HepG2 (cell line): ENCODE data around the gene BAIAP2L1. TPM values are rescaled to one million over a fixed set of nuclear protein-coding genes. Genes with fewer than 3 reads are reported as not detected.

Source experiments
- ATAC-seq: fragments of 200-7000 bp; cut with Tn5 transposase; 3 replicates; pipeline ENCODE4 v1.9.1; 2020; ENCODE audit warnings: mild to moderate bottlenecking, moderate library complexity
- BruUV-seq: library from RNA; stranded (reverse); fragments of 400-500 nt; replicated peaks from 2 replicates; lab custom pipeline; 2021; lab: Mats Ljungman, UMichigan
- CTCF ChIA-PET: fragments of 300-600 bp; formaldehyde crosslinking; extraction: SDS; loops from one replicate; lab custom pipeline; 2021; ENCODE audit warnings: low total read pairs, inconsistent platforms, low intra/inter-chr PET ratio; lab: Yijun Ruan, JAX
- POLR2A ChIA-PET: fragments of 350-600 bp; sonication (Branson Sonifier 250); formaldehyde crosslinking; loops from one replicate; lab custom pipeline; 2020; ENCODE audit warnings: antibody characterized with exemption, inconsistent platforms; lab: Yijun Ruan, JAX
- DNase-seq: peaks from one replicate; pipeline ENCODE4 v3.0.0-alpha.2; 2015; ENCODE audit warnings: low spot score
- FAIRE-seq: peaks from 3 replicates; lab custom pipeline; 2011; peaks lifted over from hg19 to GRCh38; lab: Jason Lieb, UNC
- H2AFZ ChIP-seq: one replicate; pipeline ENCODE4 v1.6.1; 2011; ENCODE audit warnings: low read length, inconsistent platforms
- H3K27ac ChIP-seq: fragments of 300-600 bp; 3 replicates; pipeline ENCODE4 v1.8.0; 2011; ENCODE audit warnings: mixed run types, mild to moderate bottlenecking, mixed read lengths, low read length, inconsistent platforms; ENCODE audit not compliant: insufficient read depth; ENCODE audit errors: extremely low read length
- H3K27me3 ChIP-seq, 2 experiments: fragments of 200-600 bp in 1 of 2; 2 replicates in 1 of 2; 3 replicates in 1 of 2; pipeline versions ENCODE4 v1.6.0 to v1.8.0; 2011; ENCODE audit warnings: low read length in 2 of 2, mild to moderate bottlenecking in 2 of 2, moderate library complexity in 2 of 2, inconsistent platforms in 1 of 2; ENCODE audit not compliant: insufficient read depth in 2 of 2, control insufficient read depth in 1 of 2
- H3K36me3 ChIP-seq, 2 experiments: fragments of 200-600 bp in 1 of 2; replicated peaks in 1 of 2; 2 replicates in 1 of 2; 3 replicates in 1 of 2; pipeline versions ENCODE4 v1.5.1 to v1.8.0; 2011; ENCODE audit warnings: low read length in 2 of 2, inconsistent platforms in 1 of 2; ENCODE audit not compliant: insufficient read depth in 2 of 2, control insufficient read depth in 1 of 2
- H3K4me1 ChIP-seq: 2 replicates; pipeline ENCODE4 v1.5.1; 2012; ENCODE audit warnings: low read length, inconsistent platforms; ENCODE audit not compliant: insufficient read depth
- H3K4me2 ChIP-seq: 2 replicates; pipeline ENCODE4 v1.6.0; 2011; ENCODE audit warnings: low read depth, low read length, inconsistent platforms
- H3K4me3 ChIP-seq, 3 experiments: fragments of 200-600 bp in 1 of 3; sonication (generic), shearing (Covaris generic) in 1 of 3; replicated peaks in 1 of 3; 2 replicates each; pipeline ENCODE4 v1.5.1; 2011 to 2016; ENCODE audit warnings: low read length in 3 of 3, inconsistent platforms in 2 of 3, low read depth in 2 of 3, mild to moderate bottlenecking in 2 of 3, control low read depth in 1 of 3, mixed read lengths in 1 of 3; ENCODE audit not compliant: insufficient read depth in 1 of 3
- H3K79me2 ChIP-seq: one replicate; pipeline ENCODE4 v1.6.1; 2011; ENCODE audit warnings: low read length, inconsistent platforms; ENCODE audit not compliant: insufficient read depth
- H3K9ac ChIP-seq: 2 replicates; pipeline ENCODE4 v1.6.0; 2011; ENCODE audit warnings: mild to moderate bottlenecking, low read depth, low read length, inconsistent platforms; ENCODE audit not compliant: insufficient read depth
- H3K9me3 ChIP-seq: 2 replicates; pipeline ENCODE4 v1.5.1; 2012; ENCODE audit warnings: mild to moderate bottlenecking, low read length
- H4K20me1 ChIP-seq: 2 replicates; pipeline ENCODE4 v1.6.0; 2011; ENCODE audit warnings: inconsistent platforms, mild to moderate bottlenecking, low read length, moderate library complexity; ENCODE audit not compliant: insufficient read depth
- GZF1 ChIP-seq: sonication (generic); formaldehyde crosslinking; IDR thresholded peaks from 2 replicates; pipeline ENCODE4 v1.5.1; 2020; ENCODE audit warnings: mild to moderate bottlenecking, missing genetic modification reagents
- IKZF1 ChIP-seq: fragments of 450-650 bp; IDR thresholded peaks from 2 replicates; pipeline ENCODE4 v1.7.1; 2016
- MXI1 ChIP-seq: IDR thresholded peaks from 3 replicates; pipeline ENCODE4 v1.6.1; 2012; ENCODE audit warnings: low read depth, low read length, inconsistent platforms, borderline replicate concordance
- SMYD3 ChIP-seq: sonication (generic); formaldehyde crosslinking; IDR thresholded peaks from 2 replicates; pipeline ENCODE4 v1.8.1; 2023; ENCODE audit warnings: mild to moderate bottlenecking, missing genetic modification reagents
- SOX13 ChIP-seq, 3 experiments: fragments of 450-650 bp in 1 of 3; sonication (generic) in 1 of 3; formaldehyde crosslinking in 1 of 3; IDR thresholded peaks in 2 of 3; conservative IDR thresholded peaks in 1 of 3; 2 replicates each; pipeline versions ENCODE4 v1.5.0 to v1.6.1; 2016 to 2020; ENCODE audit warnings: antibody characterized with exemption in 1 of 3, mild to moderate bottlenecking in 1 of 3, missing compliant biosample characterization in 1 of 3, missing genetic modification reagents in 1 of 3, moderate library complexity in 1 of 3
- SRSF1 ChIP-seq: fragments of 200-400 bp; formaldehyde crosslinking; optimal IDR thresholded peaks from 2 replicates; pipeline ENCODE3; 2017; ENCODE audit warnings: mild to moderate bottlenecking, low read depth, low read length, moderate library complexity
- TAF15 ChIP-seq: fragments of 200-400 bp; formaldehyde crosslinking; IDR thresholded peaks from one replicate; pipeline ENCODE4 v1.6.1; 2018; ENCODE audit warnings: mild to moderate bottlenecking, low read depth, low read length; ENCODE audit not compliant: poor library complexity, severe bottlenecking
- ZNF24 ChIP-seq: fragments of 450-650 bp; IDR thresholded peaks from 2 replicates; pipeline ENCODE4 v1.6.1; 2017; ENCODE audit warnings: antibody characterized with exemption, mild to moderate bottlenecking
- ZNF260 ChIP-seq: sonication (generic); formaldehyde crosslinking; IDR thresholded peaks from 2 replicates; pipeline ENCODE4 v1.4.0; 2020; ENCODE audit warnings: missing genetic modification reagents, low read depth, mild to moderate bottlenecking, borderline replicate concordance
- ZNF577 ChIP-seq: sonication (generic); formaldehyde crosslinking; IDR thresholded peaks from 2 replicates; pipeline ENCODE4 v1.4.0; 2020; ENCODE audit warnings: mild to moderate bottlenecking, low read depth, missing genetic modification reagents, borderline replicate concordance
- WGBS: methylation state at CpG from one replicate; pipeline ENCODE4 v1.1.6; 2017; ENCODE audit warnings: low lambda C conversion rate; 5-methylcytosine and 5-hydroxymethylcytosine counted together
- in situ Hi-C: cut with HindIII; loops from 2 replicates; pipeline ENCODE4 v1.10.0; 2017; ENCODE audit warnings: low pct_unique_long_range_greater_than_20kb; ENCODE audit not compliant: extremely low pct_ligation_motif_present
- intact Hi-C: fragments of 100-400 bp; cut with micrococcal nuclease; formaldehyde crosslinking; loops from one replicate; pipeline ENCODE4 v1.10.0; 2022; ENCODE audit not compliant: unreplicated experiment
- polyA plus RNA-seq, 8 experiments: library from polyadenylated mRNA; depleted of rRNA in 3 of 8; stranded (reverse) in 7 of 8; unstranded in 1 of 8; fragments of >200 nt; fragmentation: Illumina TruSeq in 4 of 8; extraction: Trizol in 4 of 8; gene quantifications; 2 replicates each; pipeline versions ENCODE4 v1.2.1 to v1.2.3, GENCODE V29; 2011 to 2016; ENCODE audit warnings: low read depth in 4 of 8, missing spikeins in 1 of 8, mixed read lengths in 1 of 8; ENCODE audit not compliant: insufficient read depth in 1 of 8
- total RNA-seq, 5 experiments: library from RNA; depleted of rRNA; stranded (reverse); fragments of >200 nt; fragmentation: Illumina TruSeq; extraction: Trizol; gene quantifications; 2 replicates each; pipeline ENCODE4 v1.2.3, GENCODE V29; 2016; ENCODE audit warnings: low read depth in 1 of 5
- TF ChIP-seq, protein P1 (sequence below): sonication (generic); formaldehyde crosslinking; conservative IDR thresholded peaks from 2 replicates; pipeline ENCODE4 v1.8.0; 2022; ENCODE audit warnings: mild to moderate bottlenecking, moderate library complexity, missing genetic modification reagents
- TF ChIP-seq, protein P2 (sequence below): sonication (generic); formaldehyde crosslinking; IDR thresholded peaks from 2 replicates; pipeline ENCODE4 v1.5.0; 2020; ENCODE audit warnings: missing genetic modification reagents
- TF ChIP-seq, protein P3 (sequence below): sonication (generic); formaldehyde crosslinking; conservative IDR thresholded peaks from 2 replicates; pipeline ENCODE4 v1.4.0; 2020; ENCODE audit warnings: missing genetic modification reagents

BAIAP2L1 gene
- total and polyA plus RNA-seq, 2 of the 13 experiments (the other 11 are each of a cell fraction or from before 2014, with no cell fraction given) = 13.0 to 21.5 TPM

DNA sequence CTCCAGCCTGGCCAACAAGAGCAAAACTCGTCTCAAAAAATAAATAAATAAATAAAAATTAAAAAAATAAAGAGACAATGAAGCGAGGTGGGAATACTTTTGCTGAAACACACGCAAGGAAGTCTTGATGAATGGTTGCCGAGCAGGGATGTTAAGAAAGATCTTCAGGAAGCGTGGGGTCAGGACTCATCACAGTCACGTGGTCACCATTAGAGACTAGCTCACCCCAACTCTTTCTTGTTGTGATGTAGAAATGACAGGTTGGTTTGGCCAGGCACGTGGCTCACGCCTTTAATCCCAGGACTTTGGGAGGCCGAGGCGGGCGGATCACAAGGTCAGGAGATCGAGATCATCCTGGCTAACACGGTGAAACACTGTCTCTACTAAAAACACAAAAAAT, 28.9 kb upstream of the BAIAP2L1 start:
- no peak overlapping the region for H3K4me2 ChIP-seq
- FAIRE-seq (no peak), ATAC-seq (no peak), DNase-seq (no peak)
- no peaks in the 10 kb centered on the region for H4K20me1 ChIP-seq
- H3K9me3 ChIP-seq = no peaks in the 10 kb centered on the region
- no peaks in the 10 kb centered on the region for H3K27me3 ChIP-seq
- H3K79me2 ChIP-seq = no peaks in the 10 kb centered on the region
- H3K9ac ChIP-seq = no peak overlapping the region
- no peak overlapping the region for H3K4me3 ChIP-seq
- TF ChIP-seq, protein P1, sequence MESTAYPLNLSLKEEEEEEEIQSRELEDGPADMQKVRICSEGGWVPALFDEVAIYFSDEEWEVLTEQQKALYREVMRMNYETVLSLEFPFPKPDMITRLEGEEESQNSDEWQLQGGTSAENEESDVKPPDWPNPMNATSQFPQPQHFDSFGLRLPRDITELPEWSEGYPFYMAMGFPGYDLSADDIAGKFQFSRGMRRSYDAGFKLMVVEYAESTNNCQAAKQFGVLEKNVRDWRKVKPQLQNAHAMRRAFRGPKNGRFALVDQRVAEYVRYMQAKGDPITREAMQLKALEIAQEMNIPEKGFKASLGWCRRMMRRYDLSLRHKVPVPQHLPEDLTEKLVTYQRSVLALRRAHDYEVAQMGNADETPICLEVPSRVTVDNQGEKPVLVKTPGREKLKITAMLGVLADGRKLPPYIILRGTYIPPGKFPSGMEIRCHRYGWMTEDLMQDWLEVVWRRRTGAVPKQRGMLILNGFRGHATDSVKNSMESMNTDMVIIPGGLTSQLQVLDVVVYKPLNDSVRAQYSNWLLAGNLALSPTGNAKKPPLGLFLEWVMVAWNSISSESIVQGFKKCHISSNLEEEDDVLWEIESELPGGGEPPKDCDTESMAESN (CRISPR knock-in tag) = no peak
- TF ChIP-seq ZNF577 (CRISPR knock-in tag) (no peak), MXI1 (no peak), SOX13 (IDR thresholded peaks at IDR 0.05) (no peak), SOX13 (CRISPR knock-in tag; conservative IDR thresholded peaks at IDR 0.05 in 1 of 2, IDR thresholded peaks at IDR 0.05 in 1 of 2) (no peak), ZNF260 (no peak), SRSF1 (no peak), GZF1 (no peak), TAF15 (no peak), IKZF1 (no peak), ZNF24 (no peak), SMYD3 (CRISPR knock-in tag) (no peak)
- TF ChIP-seq, protein P2, sequence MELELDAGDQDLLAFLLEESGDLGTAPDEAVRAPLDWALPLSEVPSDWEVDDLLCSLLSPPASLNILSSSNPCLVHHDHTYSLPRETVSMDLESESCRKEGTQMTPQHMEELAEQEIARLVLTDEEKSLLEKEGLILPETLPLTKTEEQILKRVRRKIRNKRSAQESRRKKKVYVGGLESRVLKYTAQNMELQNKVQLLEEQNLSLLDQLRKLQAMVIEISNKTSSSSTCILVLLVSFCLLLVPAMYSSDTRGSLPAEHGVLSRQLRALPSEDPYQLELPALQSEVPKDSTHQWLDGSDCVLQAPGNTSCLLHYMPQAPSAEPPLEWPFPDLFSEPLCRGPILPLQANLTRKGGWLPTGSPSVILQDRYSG (CRISPR knock-in tag) = no peak
- TF ChIP-seq, protein P3, sequence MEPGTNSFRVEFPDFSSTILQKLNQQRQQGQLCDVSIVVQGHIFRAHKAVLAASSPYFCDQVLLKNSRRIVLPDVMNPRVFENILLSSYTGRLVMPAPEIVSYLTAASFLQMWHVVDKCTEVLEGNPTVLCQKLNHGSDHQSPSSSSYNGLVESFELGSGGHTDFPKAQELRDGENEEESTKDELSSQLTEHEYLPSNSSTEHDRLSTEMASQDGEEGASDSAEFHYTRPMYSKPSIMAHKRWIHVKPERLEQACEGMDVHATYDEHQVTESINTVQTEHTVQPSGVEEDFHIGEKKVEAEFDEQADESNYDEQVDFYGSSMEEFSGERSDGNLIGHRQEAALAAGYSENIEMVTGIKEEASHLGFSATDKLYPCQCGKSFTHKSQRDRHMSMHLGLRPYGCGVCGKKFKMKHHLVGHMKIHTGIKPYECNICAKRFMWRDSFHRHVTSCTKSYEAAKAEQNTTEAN (CRISPR knock-in tag) = no peak
- CTCF ChIA-PET = no interaction called here
- POLR2A ChIA-PET = no interaction called here
- H3K27ac ChIP-seq = no peak overlapping the region
- in situ Hi-C loops = no loop called here
- H3K36me3 ChIP-seq = no peaks in the 10 kb centered on the region
- no TSS peak for BruUV-seq
- H2AFZ ChIP-seq = no peak overlapping the region
- intact Hi-C loops = no loop called here
- no peaks in the 10 kb centered on the region for H3K4me1 ChIP-seq
- 93% methylated on average over 13 of the region's 13 CpGs for WGBS
